Breast epithelium (tissue), 4 donors: Measurements from ENCODE around the gene ATG16L2. TPM values are rescaled to one million over a fixed set of nuclear protein-coding genes. Genes with fewer than 3 reads are reported as not detected.

Experiments
- DNase-seq, 2 donors: peaks; one replicate each; pipeline ENCODE4 v3.0.0-alpha.2; 2019; ENCODE audit warnings: low spot score in 2 of 2
- H3K27ac ChIP-seq, 2 donors: fragments of 200-600 bp; sonication (generic) in 1 of 2; one replicate each; pipeline ENCODE4 v1.5.1; 2016 to 2019; ENCODE audit warnings: mild to moderate bottlenecking in 1 of 2
- H3K27me3 ChIP-seq, 2 donors: fragments of 200-600 bp; sonication (generic) in 1 of 2; one replicate each; pipeline versions ENCODE4 v1.5.1 to v1.6.0; 2017 to 2019; ENCODE audit warnings: control low read depth in 1 of 2, mild to moderate bottlenecking in 1 of 2
- H3K36me3 ChIP-seq: fragments of 200-600 bp; one replicate; pipeline ENCODE4 v1.5.1; 2019
- H3K4me1 ChIP-seq, 2 donors: fragments of 200-600 bp; sonication (generic); one replicate each; pipeline ENCODE4 v1.5.1; 2016 to 2019; ENCODE audit warnings: control low read depth in 1 of 2
- H3K4me3 ChIP-seq, 3 donors: fragments of 200-600 bp; sonication (generic); 1 replicate in 2 of 3; 2 replicates in 1 of 3; pipeline ENCODE4 v1.5.1; 2016 to 2019; ENCODE audit warnings: mild to moderate bottlenecking in 3 of 3, moderate library complexity in 2 of 3
- H3K9me3 ChIP-seq, 2 donors: fragments of 200-600 bp; sonication (generic) in 1 of 2; one replicate each; pipeline ENCODE4 v1.5.1; 2016 to 2019; ENCODE audit warnings: control low read depth in 1 of 2
- CTCF ChIP-seq, 3 donors: fragments of 450-650 bp; IDR thresholded peaks; one replicate each; pipeline ENCODE4 v1.5.1; 2016 to 2017; ENCODE audit warnings: antibody characterized with exemption in 3 of 3, mild to moderate bottlenecking in 3 of 3, moderate library complexity in 3 of 3
- POLR2A ChIP-seq: fragments of 450-650 bp; IDR thresholded peaks from one replicate; pipeline ENCODE4 v1.6.1; 2016; ENCODE audit warnings: antibody characterized with exemption, mild to moderate bottlenecking, moderate library complexity
- POLR2AphosphoS5 ChIP-seq, 3 donors: sonication (generic); formaldehyde crosslinking; IDR thresholded peaks; one replicate each; pipeline ENCODE4 v1.6.1; 2017; ENCODE audit warnings: antibody characterized with exemption in 3 of 3
- intact Hi-C: fragments of 100-400 bp; cut with DNase I; formaldehyde crosslinking; loops from one replicate; pipeline ENCODE4 v1.15.1; 2023; ENCODE audit warnings: low total_unique reads
- total RNA-seq, 3 donors: library from RNA; depleted of rRNA; stranded (reverse); fragments of >200 nt; gene quantifications; one replicate each; pipeline ENCODE4 v1.1.0, GENCODE V29; 2016

Gene ATG16L2
- 10 to 100 TPM; 18.7 to 39.2 (median 28.2) TPM for total RNA-seq

GRCh38 chr11:72814286-72815109, at the start of gene ATG16L2:
Gene ATG16L2 (plus strand): TSS chr11:72814411. CDS start chr11:72814446, 35 bp downstream.
- H3K4me1 ChIP-seq: no peaks in the 10 kb centered on the region
- H3K36me3 ChIP-seq: no peaks in the 10 kb centered on the region
- intact Hi-C loops: loop anchor here (10.0 kb wide), 1 partner anchor 90 kb away; no protein-coding TSS in a partner anchor
- peak within 1 kb of the TSS; percentile 75 to 95 (median 89) for H3K4me3 ChIP-seq
- no peaks in the 10 kb centered on the region for H3K9me3 ChIP-seq
- H3K27me3 ChIP-seq: no peaks in the 10 kb centered on the region
- H3K27ac ChIP-seq: peak within 1 kb of the TSS; percentile 94 to 97
- peak; percentile 76 to 80 for DNase-seq
- peak in 1 of 3 donors; percentile 19 for TF ChIP-seq POLR2AphosphoS5 (IDR thresholded peaks at IDR 0.05)
- peak in 1 of 3 donors; percentile 33 for TF ChIP-seq CTCF (IDR thresholded peaks at IDR 0.05)
- TF ChIP-seq POLR2A: no peak

- no peak for DNase-seq
- H3K27ac ChIP-seq: no peak overlapping the region
- H3K4me3 ChIP-seq: no peak overlapping the region
- H3K9me3 ChIP-seq: no peaks in the 10 kb centered on the region
- no peaks in the 10 kb centered on the region for H3K27me3 ChIP-seq
- H3K4me1 ChIP-seq: no peaks in the 10 kb centered on the region
- TF ChIP-seq POLR2AphosphoS5 (IDR thresholded peaks at IDR 0.05) (no peak), POLR2A (no peak), CTCF (IDR thresholded peaks at IDR 0.05) (no peak)
- H3K36me3 ChIP-seq: no peaks in the 10 kb centered on the region
- intact Hi-C loops: no loop called here
Measured at GRCh38 chr11:72764503-72764902, 49.7 kb upstream of the ATG16L2 start.

- Histone ChIP-seq H3K27me3 (no peaks in the 10 kb centered on the region), H3K27ac (no peak overlapping the region), H3K9me3 (no peaks in the 10 kb centered on the region), H3K4me3 (no peak overlapping the region), H3K4me1 (no peaks in the 10 kb centered on the region), H3K36me3 (no peaks in the 10 kb centered on the region)
- intact Hi-C loops: no loop called here
- no peak for TF ChIP-seq POLR2A
- TF ChIP-seq CTCF (IDR thresholded peaks at IDR 0.05): no peak
- no peak for TF ChIP-seq POLR2AphosphoS5 (IDR thresholded peaks at IDR 0.05)
- no peak for DNase-seq
Measured at GRCh38 chr11:72766152-72766902, 47.9 kb upstream of the ATG16L2 start.

- no peak for TF ChIP-seq POLR2A
- TF ChIP-seq POLR2AphosphoS5 (IDR thresholded peaks at IDR 0.05): no peak
- no peak for TF ChIP-seq CTCF (IDR thresholded peaks at IDR 0.05)
- Histone ChIP-seq H3K36me3 (no peaks in the 10 kb centered on the region), H3K27me3 (no peaks in the 10 kb centered on the region), H3K4me1 (no peaks in the 10 kb centered on the region), H3K27ac (no peak overlapping the region), H3K9me3 (no peaks in the 10 kb centered on the region), H3K4me3 (no peak overlapping the region)
- intact Hi-C loops: no loop called here
- DNase-seq: no peak
Measured at GRCh38 chr11:72767203-72768062, 46.8 kb upstream of the ATG16L2 start.
